Measurements from ENCODE around the gene SELENOO. TPM values are rescaled to one million over a fixed set of nuclear protein-coding genes. Genes with fewer than 3 reads are reported as not detected.
A peak's percentile ranks its signal among the peaks of the same experiment; 100 is the strongest.

The SELENOO gene
- total and polyA plus RNA-seq, 2 of the 13 experiments (the other 11 are each of a cell fraction or from before 2014, with no cell fraction given): 14.4 to 19.0 TPM

- TF ChIP-seq ZNF280D (CRISPR knock-in tag; IDR thresholded peaks at IDR 0.05) (no peak), ZNF709 (CRISPR knock-in tag; IDR thresholded peaks at IDR 0.05) (no peak), ZNF296 (CRISPR knock-in tag; conservative IDR thresholded peaks at IDR 0.05) (no peak), ZBTB4 (CRISPR knock-in tag; IDR thresholded peaks at IDR 0.05; ENCODE audit: borderline replicate concordance) (no peak), ZNF276 (CRISPR knock-in tag; IDR thresholded peaks at IDR 0.05; ENCODE audit: low read depth) (no peak), ADNP (CRISPR knock-in tag; IDR thresholded peaks at IDR 0.05) (no peak), ARID4A (CRISPR knock-in tag; IDR thresholded peaks at IDR 0.05; ENCODE audit: borderline replicate concordance) (peak; percentile 35; the same call in 1 of the 2 replicates), NONO (IDR thresholded peaks at IDR 0.05) (no peak), NONO (CRISPR knock-in tag; conservative IDR thresholded peaks at IDR 0.05) (0 out of 2 replicates have a peak, but pooled peaks have one; percentile 11), ZC3H13 (CRISPR knock-in tag; IDR thresholded peaks at IDR 0.05) (0 out of 2 replicates have a peak, but pooled peaks have one; percentile 17), TEF (CRISPR knock-in tag; IDR thresholded peaks at IDR 0.05) (no peak), FOXC1 (CRISPR knock-in tag; IDR thresholded peaks at IDR 0.05; ENCODE audit: borderline replicate concordance) (0 out of 2 replicates have a peak, but pooled peaks have one; percentile 42), ZNF263 (CRISPR knock-in tag; IDR thresholded peaks at IDR 0.05) (peak; percentile 77), SCMH1 (CRISPR knock-in tag; IDR thresholded peaks at IDR 0.05; ENCODE audit: borderline replicate concordance) (no peak)
Measured at GRCh38 chr22:50218996-50219727, 18.4 kb downstream of the SELENOO start (continued).

Data from HepG2 (cell line).